IPS DF 19.7 (cell line): ENCODE data around the gene NFIC.

Experiments used
- DNase-seq: peaks from one replicate; pipeline ENCODE4 v3.0.0-alpha.2; 2013; ENCODE audit warnings: low read depth, low spot score

Gene NFIC

GRCh38 chr19:3467437-3468198 is 101.2 kb downstream of the NFIC start:
- DNase-seq, result no peak

GRCh38 chr19:3468211-3468610 is 101.8 kb downstream of the NFIC start:
- DNase-seq, result no peak

GRCh38 chr19:3469638-3470499 is 103.5 kb downstream of the NFIC start:
- no peak for DNase-seq

GRCh38 chr19:3470500-3471128 is 104.2 kb downstream of the NFIC start:
- DNase-seq, result no peak

- no peak for DNase-seq
Measured at GRCh38 chr19:3471954-3472655, 105.7 kb downstream of the NFIC start.

GRCh38 chr19:3474010-3474409 is 107.6 kb downstream of the NFIC start:
- DNase-seq, result no peak

GRCh38 chr19:3474614-3475013 is 108.2 kb downstream of the NFIC start:
- DNase-seq, result no peak

DNA sequence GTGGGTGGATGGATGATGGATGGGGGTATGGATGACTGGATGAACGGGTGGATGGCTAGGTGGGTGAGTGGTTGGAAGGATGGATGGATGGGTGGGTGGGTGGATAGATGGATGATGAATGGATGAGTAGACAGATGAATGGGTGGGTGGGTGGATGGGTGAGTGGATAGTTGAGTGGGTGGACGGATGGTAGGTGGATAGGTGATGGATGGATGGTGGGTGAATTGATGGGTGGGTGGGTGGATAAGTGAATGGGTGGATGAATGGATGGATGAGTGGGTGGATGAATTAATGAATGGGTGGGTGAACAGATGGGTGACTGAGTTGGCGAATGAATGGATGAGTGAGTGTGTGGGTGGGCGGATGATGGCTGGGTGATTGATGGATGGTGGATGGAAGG is 109.1 kb downstream of the NFIC start:
- no peak for DNase-seq

DNA sequence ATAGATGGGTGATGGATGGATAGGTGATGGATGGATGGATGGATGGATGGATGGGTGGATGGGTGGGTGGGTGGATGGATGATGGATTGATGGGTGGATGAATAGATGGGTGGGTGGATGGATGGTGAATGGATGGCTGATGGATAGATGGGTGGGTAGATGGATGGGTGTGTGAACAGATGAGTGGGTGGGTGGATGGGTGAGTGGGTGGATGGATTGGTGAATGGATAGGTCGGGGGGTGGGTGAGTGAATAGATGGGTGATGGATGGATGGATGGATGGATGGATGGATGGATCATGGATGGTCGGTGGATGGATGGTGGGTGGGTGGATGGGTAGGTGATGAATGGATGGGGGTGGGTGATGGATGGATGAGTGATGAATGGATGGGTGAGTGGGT is 110.4 kb downstream of the NFIC start:
- no peak for DNase-seq

DNA sequence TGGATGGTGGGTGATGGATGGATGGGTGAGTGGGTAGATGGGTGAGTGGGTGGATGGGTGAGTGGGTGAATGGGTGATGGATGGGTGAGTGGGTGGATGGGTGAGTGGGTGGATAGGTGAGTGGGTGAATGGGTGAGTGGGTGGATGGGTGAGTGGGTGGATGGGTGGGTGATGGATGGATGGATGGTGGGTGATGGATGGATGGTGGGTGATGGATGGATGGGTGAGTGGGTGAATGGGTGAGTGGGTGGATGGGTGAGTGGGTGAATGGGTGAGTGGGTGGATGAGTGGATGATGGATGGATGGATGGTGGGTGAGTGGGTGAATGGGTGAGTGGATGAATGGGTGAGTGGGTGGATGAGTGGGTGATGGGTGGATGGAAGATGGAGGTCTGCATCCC is 111.1 kb downstream of the NFIC start:
- no peak for DNase-seq

DNA sequence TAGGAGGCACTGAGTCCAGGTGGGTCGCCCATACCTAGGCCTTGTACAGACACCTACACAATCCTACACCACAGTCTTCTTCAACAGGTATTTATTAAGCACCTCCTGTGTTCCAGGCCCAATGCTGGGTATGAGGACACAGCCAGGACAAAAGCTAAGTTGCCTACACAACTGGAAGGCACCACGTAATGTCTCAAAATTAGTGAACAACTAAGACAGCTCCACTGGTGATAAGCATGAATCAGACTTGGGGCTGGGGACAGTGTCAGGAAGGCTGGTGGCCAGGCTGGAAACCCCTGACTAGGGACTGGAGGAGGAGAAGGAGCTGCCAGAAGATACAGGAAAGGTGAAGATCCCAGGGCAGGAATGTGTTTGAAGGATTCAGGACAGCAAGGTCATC is 111.6 kb downstream of the NFIC start:
- DNase-seq, result no peak

GRCh38 chr19:3478409-3479176 is 112.2 kb downstream of the NFIC start:
- no peak for DNase-seq

DNA sequence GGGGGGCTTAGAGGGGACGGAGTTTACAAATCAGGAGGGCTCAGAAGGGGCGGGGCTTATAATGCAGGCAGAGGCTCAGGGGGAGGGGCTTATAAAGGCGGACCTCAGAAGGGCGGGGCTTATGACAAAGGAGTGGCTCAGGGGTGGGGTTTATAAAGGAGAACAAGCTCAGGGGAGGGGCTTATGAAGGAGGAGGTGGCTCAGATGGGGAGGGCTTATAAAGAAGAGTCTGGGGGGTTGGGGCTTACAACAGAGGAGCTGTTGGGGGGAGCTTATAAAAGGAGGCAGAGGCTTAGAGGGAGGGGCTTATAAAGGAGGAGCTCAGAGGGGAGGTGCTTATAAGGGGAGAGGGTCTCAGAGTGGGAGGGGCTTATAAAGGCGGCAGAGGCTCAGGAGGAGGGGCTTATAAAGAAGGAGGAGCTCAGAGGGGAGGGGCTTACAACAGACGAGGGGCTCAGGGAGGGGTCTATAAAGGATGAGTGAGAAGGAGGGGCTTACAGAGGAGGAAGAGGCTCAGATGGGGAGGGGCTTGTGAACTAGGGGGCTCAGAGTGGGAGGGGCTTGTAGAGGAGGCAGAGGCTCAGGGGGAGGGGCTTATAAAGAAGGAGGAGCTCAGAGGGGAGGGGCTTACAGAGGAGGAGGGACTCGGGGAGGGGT is 112.9 kb downstream of the NFIC start:
- no peak for DNase-seq

DNA sequence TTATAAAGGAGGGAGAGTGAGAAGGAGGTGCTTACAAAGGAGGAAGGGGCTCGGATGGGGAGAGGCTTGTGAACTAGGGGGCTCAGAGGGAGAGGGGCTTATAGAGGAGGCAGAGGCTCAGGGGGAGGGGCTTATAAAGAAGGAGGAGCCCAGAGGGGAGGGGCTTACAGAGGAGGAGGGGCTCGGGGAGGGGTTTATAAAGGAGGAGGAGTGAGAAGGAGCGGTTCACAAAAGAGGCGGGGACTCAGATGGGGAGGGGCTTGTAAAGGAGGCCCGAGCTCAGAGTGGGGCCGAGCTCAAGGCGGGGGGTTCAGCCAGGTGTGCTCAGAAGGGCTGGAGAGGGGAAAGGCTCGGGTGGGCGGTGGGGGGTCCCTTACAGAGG is 113.4 kb downstream of the NFIC start:
- DNase-seq, result no peak

- DNase-seq, result no peak
Measured at GRCh38 chr19:3480383-3481091, 114.2 kb downstream of the NFIC start, which contains the start of gene SMIM24. Gene SMIM24, minus strand, starts transcription at chr19:3480525. Its CDS starts 62 bp downstream, at chr19:3480463.

DNA sequence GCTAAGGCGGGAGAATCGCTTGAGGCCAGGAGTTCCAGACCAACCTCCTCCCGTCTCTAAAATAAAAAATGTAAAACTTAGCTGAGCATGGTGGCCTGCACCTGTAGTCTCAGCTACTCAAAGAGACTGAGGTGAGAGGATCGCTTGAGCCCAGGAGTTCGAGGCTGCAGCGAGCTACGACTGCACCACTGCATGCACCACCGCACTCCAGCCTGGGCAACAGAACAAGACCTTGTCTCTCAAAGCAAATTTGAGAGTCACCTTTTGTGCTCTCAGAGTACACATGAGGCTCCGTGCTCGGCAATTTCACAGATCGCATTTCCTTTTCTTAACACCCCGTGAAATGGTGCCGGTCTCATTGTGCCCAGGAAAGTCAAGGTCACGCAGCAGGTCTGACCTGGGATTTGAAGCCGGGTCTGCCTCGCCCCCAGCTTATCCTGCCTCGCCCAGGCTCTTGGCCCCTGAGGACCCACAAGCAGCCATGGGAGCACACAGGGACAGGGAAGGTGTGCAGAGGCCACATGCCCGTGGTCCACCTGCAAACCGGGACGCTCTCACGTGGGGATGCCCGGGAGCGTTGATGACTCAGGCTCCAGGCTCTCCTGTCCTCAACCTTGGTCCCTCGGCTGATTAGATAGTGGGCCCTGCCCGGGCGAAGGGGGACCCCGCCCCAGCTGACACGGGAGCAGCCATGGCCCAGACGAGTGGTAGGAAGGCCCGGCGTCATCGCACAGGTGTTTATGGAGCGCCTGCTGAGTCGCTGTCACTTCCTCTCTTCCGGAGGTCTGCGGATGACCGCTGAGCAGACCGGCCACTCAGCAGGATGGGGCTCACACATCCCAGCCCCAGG is 115.1 kb downstream of the NFIC start:
- DNase-seq, result no peak

DNA sequence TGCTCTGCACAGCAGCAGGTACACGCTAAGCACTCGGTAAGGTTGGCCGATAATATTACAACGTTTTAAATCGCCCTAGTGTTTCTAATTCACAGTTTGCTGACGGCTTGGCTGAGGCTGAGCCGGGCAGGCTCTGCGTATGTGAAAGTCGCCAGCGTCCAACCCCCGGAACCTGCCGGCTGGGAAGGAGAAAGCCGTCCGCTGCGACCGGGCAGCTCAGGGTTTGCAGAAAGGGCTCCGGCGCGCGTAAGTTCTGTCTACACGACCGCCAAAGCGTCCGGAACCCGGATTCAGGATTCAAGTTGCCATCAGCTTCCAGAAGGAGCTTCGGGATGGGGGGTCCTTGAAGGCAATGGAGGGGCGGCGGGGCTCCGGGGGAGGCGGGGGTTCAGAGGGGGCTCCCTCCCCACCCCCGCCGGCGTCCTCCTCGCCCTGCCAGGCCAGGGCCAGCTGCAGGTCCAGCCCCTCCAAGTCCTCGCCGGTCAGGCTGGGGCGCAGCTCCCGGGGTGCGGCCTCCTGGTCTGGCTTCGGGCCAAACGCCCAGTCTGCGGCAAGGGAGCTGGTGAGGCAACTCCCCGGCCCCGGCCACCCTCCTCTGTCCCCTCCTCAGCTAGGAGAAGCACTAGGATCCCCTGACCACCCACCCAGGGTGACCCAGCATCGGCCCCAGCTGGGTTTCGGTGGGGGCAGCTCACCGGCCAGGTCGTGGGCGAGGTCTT is 116.3 kb downstream of the NFIC start:
- no peak for DNase-seq

GRCh38 chr19:3483226-3483628 is 116.8 kb downstream of the NFIC start, which contains the start of gene SMIM44:
Gene SMIM44, minus strand, starts transcription at chr19:3483441. Its CDS starts 38 bp downstream, at chr19:3483403.
- DNase-seq, result no peak
